HepG2 (cell line): Measurements from ENCODE around the gene ADAMTS17.

Experiments
- CBFB ChIP-seq: sonication (generic); formaldehyde crosslinking; IDR thresholded peaks from 2 replicates; pipeline ENCODE4 v1.4.0; 2020; ENCODE audit warnings: missing genetic modification reagents
- FOXJ3 ChIP-seq: sonication (generic); formaldehyde crosslinking; IDR thresholded peaks from 2 replicates; pipeline ENCODE4 v1.4.0; 2020; ENCODE audit warnings: missing genetic modification reagents, mild to moderate bottlenecking, borderline replicate concordance
- FOXP1 ChIP-seq, 2 experiments: fragments of 450-650 bp in 1 of 2; IDR thresholded peaks; 2 replicates each; pipeline ENCODE4 v1.6.1; 2017 to 2018; ENCODE audit warnings: antibody characterized with exemption in 1 of 2
- KDM5B ChIP-seq: sonication (generic); formaldehyde crosslinking; IDR thresholded peaks from 2 replicates; pipeline ENCODE4 v1.4.0; 2020; ENCODE audit warnings: missing genetic modification reagents, mild to moderate bottlenecking, borderline replicate concordance
- KLF13 ChIP-seq: sonication (generic); formaldehyde crosslinking; IDR thresholded peaks from 2 replicates; pipeline ENCODE4 v1.4.0; 2020; ENCODE audit warnings: mild to moderate bottlenecking, missing genetic modification reagents
- RAD21 ChIP-seq: fragments of 450-650 bp; formaldehyde crosslinking; IDR thresholded peaks from 2 replicates; pipeline ENCODE4 v1.5.0; 2020; ENCODE audit warnings: mild to moderate bottlenecking
- RBM22 ChIP-seq: fragments of 200-400 bp; formaldehyde crosslinking; optimal IDR thresholded peaks from 2 replicates; pipeline ENCODE3; 2017; ENCODE audit warnings: mild to moderate bottlenecking, low read length, moderate library complexity
- SP1 ChIP-seq, 2 experiments: fragments of 450-650 bp in 1 of 2; sonication (generic) in 1 of 2; formaldehyde crosslinking in 1 of 2; IDR thresholded peaks; 2 replicates each; pipeline versions ENCODE4 v1.4.0 to v1.6.1; 2016 to 2020; ENCODE audit warnings: missing genetic modification reagents in 1 of 2
- TBP ChIP-seq: sonication (generic); formaldehyde crosslinking; IDR thresholded peaks from 2 replicates; pipeline ENCODE4 v1.5.0; 2020; ENCODE audit warnings: missing genetic modification reagents
- ZNF180 ChIP-seq: sonication (generic); formaldehyde crosslinking; IDR thresholded peaks from 2 replicates; pipeline ENCODE4 v1.4.0; 2020; ENCODE audit warnings: low read depth, missing genetic modification reagents, borderline replicate concordance
- ZNF24 ChIP-seq: fragments of 450-650 bp; IDR thresholded peaks from 2 replicates; pipeline ENCODE4 v1.6.1; 2017; ENCODE audit warnings: antibody characterized with exemption, mild to moderate bottlenecking
- ZNF253 ChIP-seq: sonication (generic); formaldehyde crosslinking; IDR thresholded peaks from 2 replicates; pipeline ENCODE4 v1.8.0; 2022; ENCODE audit warnings: mild to moderate bottlenecking, missing genetic modification reagents, borderline replicate concordance
- TF ChIP-seq, protein P1 (sequence below): sonication (generic); formaldehyde crosslinking; IDR thresholded peaks from 2 replicates; pipeline ENCODE4 v1.8.1; 2023; ENCODE audit warnings: missing genetic modification reagents, inconsistent platforms, borderline replicate concordance
- TF ChIP-seq, protein P2 (sequence below): sonication (generic); formaldehyde crosslinking; IDR thresholded peaks from 2 replicates; pipeline ENCODE4 v1.5.0; 2020; ENCODE audit warnings: mild to moderate bottlenecking, missing genetic modification reagents, moderate library complexity

DNA sequence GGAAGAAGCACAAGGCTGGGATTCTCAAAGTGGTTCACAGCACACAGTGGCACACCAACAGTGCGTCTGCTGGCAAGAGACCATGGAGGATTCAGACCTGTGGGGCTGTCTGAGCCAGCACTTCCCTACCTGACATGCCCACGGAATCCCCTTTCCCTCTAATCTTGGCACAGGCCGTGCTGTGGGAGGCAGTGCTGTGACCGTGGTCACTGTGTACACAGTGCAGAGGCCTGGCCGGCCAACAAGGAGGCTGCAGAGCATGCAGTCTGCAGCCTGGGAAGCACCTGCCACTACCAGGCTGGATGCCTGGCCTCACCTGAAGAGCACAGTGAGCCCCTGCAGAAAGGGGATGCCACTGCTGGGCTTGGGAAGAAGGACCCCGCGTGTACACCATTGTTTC is 307.6 kb downstream of the ADAMTS17 start:
- TF ChIP-seq TBP (CRISPR knock-in tag) (no peak), KLF13 (no peak), CBFB (CRISPR knock-in tag) (no peak), ZNF253 (CRISPR knock-in tag) (no peak), ZNF180 (CRISPR knock-in tag) (no peak), RAD21 (CRISPR knock-in tag) (no peak), SP1 (IDR thresholded peaks at IDR 0.05) (no peak), SP1 (CRISPR knock-in tag; IDR thresholded peaks at IDR 0.05) (no peak), RBM22 (no peak), FOXP1 (IDR thresholded peaks at IDR 0.05) (no peak), FOXP1 (CRISPR knock-in tag; IDR thresholded peaks at IDR 0.05) (no peak), ZNF24 (no peak), KDM5B (CRISPR knock-in tag) (no peak), FOXJ3 (CRISPR knock-in tag) (no peak)
- TF ChIP-seq, protein P1, sequence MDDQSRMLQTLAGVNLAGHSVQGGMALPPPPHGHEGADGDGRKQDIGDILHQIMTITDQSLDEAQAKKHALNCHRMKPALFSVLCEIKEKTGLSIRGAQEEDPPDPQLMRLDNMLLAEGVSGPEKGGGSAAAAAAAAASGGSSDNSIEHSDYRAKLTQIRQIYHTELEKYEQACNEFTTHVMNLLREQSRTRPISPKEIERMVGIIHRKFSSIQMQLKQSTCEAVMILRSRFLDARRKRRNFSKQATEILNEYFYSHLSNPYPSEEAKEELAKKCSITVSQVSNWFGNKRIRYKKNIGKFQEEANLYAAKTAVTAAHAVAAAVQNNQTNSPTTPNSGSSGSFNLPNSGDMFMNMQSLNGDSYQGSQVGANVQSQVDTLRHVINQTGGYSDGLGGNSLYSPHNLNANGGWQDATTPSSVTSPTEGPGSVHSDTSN = no peak
- TF ChIP-seq, protein P2, sequence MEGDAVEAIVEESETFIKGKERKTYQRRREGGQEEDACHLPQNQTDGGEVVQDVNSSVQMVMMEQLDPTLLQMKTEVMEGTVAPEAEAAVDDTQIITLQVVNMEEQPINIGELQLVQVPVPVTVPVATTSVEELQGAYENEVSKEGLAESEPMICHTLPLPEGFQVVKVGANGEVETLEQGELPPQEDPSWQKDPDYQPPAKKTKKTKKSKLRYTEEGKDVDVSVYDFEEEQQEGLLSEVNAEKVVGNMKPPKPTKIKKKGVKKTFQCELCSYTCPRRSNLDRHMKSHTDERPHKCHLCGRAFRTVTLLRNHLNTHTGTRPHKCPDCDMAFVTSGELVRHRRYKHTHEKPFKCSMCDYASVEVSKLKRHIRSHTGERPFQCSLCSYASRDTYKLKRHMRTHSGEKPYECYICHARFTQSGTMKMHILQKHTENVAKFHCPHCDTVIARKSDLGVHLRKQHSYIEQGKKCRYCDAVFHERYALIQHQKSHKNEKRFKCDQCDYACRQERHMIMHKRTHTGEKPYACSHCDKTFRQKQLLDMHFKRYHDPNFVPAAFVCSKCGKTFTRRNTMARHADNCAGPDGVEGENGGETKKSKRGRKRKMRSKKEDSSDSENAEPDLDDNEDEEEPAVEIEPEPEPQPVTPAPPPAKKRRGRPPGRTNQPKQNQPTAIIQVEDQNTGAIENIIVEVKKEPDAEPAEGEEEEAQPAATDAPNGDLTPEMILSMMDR (CRISPR knock-in tag) = no peak
